Superior temporal gyrus (tissue), 1 donor: ENCODE data around the gene SMG6.

ENCODE experiments used
- DNase-seq: peaks from one replicate; pipeline ENCODE4 v3.0.0-alpha.2; 2016; ENCODE audit errors: extremely low spot score

SMG6 gene

DNA sequence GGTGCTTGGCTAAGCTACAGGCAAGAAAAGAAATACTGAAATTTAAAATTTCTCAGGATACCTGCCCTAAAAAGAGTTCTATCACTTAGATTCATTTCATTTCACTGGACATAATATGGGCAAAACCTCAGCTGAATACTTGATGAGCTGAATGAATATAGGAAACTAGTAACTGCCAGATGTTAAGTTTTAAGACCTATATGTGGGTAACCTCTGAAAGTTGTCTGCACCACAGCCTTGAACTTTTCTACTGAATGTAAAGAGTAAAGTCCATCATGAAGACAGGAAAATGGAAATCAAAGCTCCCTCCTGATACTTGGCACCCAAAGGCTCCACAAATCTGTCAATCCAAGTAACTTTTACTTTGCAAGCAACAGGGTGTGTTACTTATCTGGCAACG is 197.9 kb downstream of the SMG6 start:
- DNase-seq, result no peak

DNA sequence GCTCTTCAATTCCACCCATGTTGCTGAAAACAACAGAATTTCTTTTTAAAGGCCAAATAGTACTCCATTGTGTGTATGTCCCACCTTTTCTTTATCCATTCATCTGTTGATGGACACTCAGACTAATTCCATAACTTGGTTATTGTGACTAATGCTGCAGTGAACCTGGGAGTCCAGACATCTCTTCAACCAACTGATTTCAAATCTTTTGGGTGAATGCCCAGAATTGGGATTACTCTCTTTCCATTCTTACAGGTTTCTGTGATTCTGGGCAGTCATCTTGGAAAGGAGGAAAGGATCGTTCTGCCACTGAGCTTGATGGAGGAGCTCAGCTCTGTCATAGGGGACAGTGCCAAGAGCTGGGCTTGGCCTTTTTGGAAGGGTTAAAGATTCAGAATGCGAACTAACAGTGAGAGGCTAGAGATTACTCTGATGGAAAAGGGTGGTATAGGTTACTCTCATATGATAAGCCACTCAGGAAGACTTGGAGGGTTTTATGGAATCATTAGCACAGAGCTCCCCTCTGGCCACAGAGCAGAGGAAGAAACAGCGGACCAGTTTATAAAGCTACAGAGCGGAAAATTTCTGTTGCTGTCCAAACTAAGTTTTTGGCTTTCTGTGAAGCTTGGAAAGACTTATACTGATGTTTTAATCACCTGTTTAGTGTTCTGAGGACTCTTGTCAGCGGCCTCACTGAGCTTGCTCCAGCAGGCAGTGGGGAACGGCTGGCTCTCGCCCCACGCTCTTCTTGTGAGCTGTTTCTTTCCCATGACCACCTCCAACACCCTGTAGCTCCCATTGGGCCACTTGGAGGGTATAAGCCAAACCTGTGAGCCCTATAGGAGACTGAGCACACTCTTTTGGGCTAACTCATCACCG is 200.4 kb downstream of the SMG6 start:
- peak; percentile 15 for DNase-seq

DNA sequence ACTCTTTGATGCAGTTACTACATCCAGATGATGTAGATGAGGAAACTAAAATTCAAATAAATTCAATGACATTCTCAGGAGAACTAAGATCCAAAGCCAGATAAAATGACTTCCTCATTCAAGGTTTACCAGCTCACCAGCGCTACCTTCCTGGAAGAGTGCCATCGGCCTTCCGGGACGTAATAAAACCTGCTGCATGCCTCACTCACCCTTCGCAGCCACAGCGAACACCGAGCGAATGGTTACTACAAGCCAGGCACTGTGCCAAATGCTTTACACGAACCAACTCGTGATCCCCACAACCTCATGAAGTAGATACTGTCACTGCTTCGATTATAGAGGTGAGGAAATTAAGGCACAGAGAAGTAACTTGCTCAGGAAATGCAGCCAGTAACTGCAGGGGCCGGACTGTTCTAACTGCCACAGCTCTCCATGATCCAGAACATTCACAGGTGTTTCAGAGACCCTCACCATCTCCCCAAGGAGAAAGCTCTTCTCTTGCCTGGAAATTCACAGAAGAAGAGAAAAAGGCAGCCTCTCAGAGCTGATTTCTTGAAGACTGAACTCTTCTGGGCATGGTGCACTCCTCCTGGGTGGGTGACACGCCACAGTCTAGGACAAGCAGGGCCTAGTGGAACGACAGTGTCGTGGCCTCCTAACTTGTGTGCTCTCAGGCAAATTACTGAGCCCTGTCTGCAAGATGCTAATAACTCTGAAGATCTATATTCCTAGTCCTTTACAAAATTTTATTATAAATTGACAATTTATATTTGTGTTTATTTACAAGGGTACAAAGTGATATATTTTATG is 201.9 kb downstream of the SMG6 start:
- DNase-seq, result no peak

DNA sequence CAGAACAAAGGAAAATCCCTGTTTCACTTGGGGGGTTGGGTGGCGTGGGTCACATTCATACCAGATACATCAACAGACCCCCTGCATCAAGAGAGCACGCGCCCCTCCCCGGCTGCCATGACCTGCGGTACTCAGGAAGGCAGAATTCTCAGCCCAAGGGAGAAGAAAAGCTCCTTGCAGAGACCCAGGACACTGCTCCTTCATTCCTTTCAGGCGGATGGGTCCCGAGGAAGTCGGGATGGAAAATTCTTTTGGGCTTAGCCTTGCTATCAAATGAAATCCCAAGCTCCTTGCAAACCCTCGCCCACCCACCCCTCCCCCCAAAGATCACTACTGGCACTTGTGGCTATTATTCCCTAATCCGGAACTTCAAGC is 208.1 kb downstream of the SMG6 start:
- no peak for DNase-seq

DNA sequence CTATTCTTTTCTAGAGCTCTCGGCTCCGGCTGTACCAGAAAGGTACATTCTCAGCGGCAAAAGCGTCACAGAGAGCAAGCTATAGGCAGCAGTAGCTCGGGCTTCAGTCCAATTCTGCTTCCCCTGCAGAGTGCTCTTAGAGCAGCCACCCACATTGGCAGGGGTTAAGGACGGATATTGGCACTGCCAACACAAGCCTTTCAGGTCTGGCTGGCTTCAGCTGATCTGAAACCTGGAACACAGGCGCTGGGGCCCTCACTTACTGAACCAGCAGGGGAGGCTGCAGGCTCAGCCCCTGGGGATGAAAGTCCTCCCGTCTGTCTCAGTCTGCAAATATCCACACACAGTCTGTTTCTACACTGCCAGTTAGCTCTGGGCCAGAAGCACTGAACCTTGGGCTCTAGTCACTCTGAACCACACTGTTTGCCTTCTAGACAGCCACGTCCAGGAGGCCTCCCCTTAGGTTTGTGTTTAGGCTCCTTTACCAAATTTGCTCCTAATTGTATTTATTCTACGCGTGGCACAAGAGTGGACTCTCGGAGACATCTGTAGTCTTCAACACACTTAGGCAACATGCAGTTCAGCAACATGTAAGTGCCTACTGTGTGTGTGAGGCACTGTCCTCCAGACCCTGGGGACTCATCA is 208.6 kb downstream of the SMG6 start:
- DNase-seq, result peak; percentile 70

DNA sequence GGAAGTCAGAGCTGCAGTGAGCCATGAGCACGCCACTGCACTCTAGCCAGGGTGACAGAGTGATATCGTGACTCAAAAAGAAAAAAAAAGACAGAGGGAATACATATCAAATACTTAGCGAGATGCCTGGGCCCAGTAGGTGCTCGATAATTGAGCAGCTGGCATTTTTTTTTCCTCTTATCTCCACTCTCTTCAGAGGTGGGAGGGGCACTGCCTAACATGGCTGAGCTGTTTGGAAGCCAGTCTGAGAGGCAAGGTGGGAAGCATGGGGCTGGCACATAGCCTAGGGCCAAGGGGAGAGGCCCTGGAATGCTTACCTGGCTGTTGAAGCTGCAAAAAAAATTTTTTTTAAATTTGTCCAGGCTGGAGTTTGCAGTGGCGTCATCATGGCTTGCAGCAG is 210.2 kb downstream of the SMG6 start:
- no peak for DNase-seq

DNA sequence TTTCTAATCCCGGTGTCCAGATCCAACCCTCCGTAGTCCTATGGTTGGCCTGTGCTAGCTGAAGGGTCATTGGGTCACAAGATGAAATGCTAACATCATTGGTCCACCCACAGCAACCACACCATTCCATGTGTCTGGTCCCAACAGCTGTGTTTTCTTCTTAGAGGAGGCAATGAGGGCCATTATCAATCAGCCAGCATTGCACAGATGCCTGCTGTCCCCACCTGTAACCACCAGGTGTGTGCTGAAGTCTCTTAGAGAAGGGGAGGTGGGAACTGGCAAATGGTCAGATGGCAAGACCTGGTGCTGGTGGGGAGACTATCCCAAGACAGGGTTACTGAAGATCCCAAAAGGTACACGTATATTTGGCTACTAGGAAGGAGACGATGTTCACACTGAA is 211.3 kb downstream of the SMG6 start:
- no peak for DNase-seq

DNA sequence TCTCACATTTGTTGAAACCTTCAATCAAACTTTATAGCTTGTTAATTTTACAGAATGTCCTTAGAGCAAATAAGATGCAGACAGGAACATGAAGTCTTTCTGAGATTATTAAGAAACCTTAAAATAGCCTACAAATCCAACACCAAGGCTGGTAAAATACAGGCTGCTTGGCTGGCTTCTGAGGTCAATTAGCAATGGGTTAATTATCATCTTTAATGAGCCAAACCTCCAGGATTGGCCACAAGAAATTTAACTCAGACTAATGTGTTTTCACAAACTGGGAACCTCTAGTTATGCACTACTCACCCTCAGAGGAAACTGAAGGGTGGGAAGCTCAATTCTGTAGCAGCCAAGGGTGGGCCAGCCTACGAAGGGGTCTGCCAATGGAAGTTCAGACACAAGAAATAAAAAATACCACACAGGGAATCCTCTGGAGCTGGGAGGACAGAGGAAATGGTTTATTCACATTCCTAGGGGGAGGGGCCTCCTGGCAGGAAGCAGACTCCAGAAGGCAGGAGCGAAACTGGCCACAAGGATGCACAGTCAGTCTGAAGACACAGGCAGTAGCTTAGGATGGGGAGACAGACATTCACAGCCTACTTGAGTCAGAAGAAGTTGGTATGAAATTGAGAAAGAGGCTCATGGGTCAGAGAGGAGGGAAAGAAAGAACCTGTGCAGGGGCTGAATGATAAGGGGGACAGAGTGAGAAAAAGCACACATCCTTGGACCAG is 212.6 kb downstream of the SMG6 start:
- no peak for DNase-seq

DNA sequence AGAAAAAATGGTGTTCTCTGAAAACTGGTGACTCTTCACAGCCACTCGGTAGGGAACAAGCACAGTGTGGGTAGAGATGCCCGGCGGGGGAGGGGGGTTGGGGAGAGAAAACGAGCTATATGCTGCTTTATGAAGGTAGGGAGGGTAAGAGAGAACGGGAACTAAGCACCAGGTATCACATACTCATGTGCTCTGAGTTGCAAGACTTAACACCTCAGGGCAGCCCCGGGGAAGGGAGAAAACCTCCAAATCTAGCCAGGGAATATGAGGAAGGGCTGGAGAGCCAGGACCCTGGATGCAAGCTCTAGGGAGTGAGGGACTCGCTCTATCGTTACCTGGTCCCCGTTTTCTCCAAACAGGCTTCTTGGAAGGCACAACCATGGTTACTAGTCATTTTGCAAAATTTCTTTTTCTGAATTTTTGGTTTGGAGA is 213.4 kb downstream of the SMG6 start:
- no peak for DNase-seq

DNA sequence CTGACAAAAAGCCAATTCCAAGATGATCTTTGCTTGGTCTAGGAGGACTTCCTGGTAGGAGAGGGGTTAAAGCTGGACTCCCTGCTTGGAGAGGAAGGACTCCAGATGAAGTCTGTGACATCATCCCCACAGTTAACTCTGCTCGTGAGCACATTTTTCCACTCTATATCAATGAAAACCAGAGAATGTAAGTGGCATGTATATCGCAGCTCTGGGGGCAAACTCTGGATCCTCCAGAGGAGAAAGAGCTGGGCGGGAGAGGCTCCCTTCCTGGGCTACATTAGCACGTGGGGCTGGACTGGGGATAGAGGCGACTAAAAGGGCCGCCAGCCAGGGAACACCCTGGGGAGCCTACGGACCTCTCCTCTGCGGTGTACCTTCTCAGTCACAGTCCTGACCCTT is 214.6 kb downstream of the SMG6 start:
- DNase-seq, result no peak

DNA sequence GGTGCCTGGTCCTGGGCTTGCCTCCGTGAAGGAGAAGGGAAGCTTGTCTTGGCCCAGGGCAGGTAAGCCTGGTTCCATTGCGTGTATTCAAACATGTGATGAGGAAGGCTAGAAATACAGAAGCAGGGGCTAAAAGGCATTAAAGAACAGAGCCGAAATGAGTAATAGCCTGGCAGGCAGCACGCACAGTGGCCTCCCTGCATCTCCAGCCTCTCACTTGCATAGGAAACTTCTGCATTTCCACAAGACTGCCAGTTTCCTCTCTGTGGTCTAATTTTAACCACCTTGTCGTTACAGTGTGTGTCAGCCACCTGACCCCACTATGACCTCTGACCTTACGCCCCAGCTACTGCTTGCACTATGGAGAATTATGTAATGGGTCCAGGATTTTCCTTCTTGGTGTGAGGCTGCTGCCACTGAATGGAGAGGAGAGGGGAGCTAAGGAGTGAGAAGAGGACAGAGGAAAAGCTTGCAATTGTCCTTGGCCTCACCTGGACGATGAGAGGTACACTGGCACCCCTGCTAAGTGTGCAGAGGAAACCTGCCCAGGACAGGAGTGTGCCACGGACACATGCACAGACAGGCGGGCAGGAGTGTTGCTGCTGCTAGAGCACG is 215.9 kb downstream of the SMG6 start:
- DNase-seq, result no peak

DNA sequence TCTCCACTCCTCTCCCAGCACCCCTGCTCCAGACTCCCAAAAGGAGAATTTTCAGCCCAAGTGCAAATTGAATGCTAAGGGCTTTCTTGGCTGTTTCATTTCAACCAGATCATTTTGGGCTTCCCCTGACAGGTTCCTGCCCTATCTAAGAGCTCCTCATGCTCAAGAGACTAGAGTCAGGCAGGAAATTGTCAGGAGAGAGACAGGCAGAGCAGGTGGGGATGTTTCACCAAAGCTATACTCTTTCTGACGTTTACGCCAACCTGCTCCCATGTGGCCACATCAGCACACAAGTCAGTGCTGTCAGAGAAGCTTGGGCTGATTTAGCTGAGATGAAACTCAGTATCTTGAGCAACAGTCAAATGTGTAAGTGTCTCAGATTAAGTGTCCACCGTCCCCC is 217.3 kb downstream of the SMG6 start:
- no peak for DNase-seq

DNA sequence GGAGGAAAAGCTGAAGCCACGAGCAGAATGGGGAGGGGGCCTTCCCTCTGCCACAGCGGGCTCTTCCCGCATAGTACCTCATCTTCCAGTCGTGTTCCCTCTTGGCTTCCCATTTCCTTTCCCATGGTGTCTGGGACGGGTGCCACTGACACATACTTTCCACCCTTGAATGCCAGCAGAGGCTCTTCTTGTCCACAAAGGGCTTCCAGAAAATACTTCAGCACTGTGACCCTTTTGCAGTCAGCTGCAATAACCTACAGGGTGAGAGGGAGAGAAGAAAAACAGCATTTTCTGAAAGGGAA is 218.0 kb downstream of the SMG6 start:
- DNase-seq, result no peak

DNA sequence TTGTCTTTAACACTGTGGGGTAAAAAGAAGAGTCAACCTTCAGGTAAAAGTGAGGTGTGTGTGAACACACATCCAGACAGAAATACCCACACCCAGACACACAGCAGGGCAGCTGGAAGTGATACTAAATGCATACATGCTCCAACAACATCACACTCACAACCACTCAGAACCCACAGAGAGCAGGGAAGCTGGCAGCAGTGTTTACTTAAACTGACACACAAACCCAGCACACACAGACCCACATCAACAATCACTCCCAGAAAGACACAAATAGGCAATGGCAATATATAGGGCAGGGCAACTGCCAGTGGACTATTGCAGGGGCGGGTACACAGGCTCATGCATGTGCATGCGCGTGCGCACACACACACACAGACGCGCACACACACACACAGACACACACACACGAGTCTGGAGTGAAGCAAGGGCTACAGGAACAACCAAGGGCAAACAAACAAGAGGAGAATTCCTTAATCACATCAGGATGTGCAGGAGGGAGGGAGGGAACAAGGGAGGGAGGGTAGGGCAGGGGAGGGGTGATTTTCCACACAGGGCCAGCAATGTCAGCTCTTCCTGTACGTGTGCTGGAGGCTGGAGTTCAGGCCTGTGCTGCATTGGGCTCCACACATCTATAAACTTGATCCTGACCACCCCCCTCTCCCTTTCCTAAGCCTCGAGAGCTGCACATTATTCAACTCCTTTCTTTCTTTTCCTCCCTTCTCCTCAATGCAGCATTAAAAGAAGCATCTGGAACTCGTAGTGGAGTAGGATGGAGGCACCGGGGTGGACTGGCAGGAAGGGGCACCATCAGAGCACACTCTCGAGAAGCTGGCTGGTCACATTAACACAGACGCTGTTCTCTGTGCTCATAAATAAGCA is 218.6 kb downstream of the SMG6 start:
- DNase-seq, result no peak

DNA sequence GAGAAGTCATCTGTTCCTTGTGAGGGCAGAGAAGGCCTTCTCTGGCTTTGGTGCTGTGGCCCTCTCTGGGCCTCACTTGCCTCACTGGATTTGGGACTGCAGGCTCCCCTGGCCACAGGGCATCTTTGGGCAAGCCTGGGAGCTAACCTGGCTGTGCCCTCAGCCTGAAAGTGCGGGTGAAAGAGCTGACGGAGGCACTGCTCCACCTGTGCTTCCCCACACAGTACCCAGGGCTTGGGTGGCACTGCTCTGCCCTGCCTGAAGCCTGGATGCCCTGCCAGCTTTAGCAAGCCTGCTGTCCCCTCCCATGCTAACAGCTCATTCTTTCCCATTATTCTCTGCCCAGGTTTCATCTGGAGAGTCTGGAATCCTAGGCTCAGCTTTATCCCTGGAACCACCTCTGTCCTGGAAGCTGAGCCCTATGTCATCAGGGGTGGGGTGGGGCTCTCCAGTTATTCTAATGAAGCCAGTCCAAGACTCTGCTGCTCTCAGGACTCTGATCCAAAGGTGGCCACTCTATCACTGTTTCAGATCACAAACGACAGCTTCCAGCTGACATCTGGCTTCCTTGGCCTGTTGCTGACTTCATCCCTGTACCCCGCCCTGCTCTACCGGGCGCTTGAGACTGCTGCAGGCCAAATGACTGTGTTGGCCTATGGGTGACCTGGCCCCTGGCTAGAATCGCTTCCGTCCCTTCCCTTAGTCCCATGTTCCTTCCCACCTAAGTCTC is 219.4 kb downstream of the SMG6 start:
- no peak for DNase-seq

DNA sequence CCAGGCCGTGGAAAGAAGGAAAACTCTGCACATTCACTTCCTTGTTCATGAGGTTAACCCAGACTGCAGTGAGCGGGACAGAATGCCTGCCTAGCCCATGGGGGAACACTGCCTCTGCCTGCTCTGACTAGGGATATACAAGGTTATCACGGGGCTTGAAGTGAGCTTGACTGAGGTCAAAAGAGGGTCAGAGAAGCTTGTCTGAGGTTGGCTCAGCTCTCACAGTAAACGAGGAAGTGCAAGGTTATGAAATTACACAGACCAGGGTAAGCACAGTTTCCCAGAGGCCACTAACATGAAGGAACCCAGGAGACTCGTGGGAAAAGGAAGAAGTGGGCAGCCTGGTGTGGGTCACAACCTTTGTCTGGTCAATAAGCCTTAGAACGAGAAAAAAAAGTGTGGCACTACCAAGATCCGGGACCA is 220.0 kb downstream of the SMG6 start:
- DNase-seq, result peak; percentile 13

DNA sequence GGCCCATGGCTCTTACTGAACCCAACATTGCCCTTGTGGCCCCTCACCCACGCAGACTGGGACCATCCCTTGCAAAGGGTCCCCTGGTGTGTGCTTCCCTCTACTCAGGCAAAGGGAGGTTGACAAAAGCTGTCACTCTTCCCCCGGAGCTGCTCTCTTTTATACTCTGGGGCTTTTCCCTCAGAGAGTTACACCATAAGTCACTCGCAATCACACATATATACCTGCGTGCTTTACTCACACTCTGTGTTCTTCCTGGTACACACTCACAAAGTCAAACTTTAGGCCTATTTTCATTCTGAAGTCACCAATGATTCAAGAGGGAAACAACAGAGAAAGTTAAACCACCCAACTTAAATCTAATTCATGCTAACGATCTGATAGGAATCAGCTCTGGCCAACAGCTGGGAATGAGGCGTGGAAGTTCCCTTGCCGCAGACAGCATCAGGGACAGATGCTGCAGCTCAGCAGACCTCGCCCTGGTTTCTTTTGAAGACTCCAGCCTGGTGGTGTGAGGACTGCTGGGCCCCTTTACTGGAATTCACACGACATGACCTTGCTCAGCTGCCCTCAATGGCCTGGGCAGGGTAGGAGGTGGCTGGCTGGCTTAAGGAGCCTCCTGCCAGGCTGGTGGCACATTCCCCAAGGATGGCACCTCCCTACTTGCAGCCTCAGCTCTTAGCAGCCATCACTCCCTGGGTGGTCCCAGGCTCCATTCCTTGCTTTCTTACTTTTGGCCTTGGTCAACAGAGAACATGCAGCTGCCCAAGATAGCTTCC is 221.4 kb downstream of the SMG6 start:
- no peak for DNase-seq

DNA sequence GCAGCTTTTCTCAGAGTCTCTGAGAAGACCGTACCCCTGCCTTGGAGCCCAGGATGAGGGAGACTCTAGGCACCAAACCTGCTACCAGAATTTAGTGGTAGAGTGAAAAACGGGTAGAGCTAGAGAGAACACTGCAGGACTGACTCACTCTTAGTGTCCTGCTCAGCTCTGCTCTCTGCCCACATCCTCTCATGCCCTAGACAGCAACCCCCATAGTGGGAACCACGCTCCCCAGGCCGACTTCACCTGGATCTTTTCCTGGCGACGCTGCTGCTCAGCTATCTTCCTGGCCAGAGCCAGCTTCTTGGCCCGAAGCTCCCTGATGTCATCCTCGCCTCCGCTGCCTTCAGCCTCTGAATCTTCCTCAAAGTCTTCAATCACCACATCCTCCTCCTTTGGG is 222.0 kb downstream of the SMG6 start:
- no peak for DNase-seq

DNA sequence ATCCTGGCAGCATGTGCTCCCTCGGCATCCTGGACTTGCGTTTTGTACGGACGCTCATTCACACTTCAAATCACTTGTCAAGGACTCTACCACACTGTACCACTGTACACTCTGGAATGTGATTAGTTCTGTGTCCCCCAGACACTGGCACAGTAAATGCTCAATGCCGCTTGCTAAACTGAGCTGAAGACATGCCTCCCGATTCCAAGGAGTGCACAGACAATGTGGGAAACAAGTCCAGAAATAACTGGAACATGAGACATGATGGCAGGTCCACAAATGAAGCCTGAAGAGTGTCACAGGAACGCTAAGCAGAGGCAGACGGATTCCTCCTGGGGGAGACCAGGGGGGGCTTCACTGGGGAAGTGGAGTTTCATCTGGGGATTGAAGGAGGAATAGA is 226.5 kb downstream of the SMG6 start:
- DNase-seq, result no peak
